Mesothelial cell of epicardium (in vitro differentiated cells): Measurements from ENCODE around the gene EIF5A2. TPM values are rescaled to one million over a fixed set of nuclear protein-coding genes. Genes with fewer than 3 reads are reported as not detected.

Experiments
- DNase-seq, 2 experiments: peaks; one replicate each; pipeline ENCODE4 v3.0.0; 2021; ENCODE audit warnings: low spot score in 2 of 2; ENCODE audit not compliant: unreplicated experiment in 2 of 2
- H3K27ac Mint-ChIP-seq: 2 replicates; pipeline ENCODE4 v1.8.0; 2021; ENCODE audit warnings: mixed read lengths
- H3K27me3 Mint-ChIP-seq: 2 replicates; pipeline ENCODE4 v1.8.0; 2021; ENCODE audit warnings: low read depth, mixed read lengths
- H3K36me3 Mint-ChIP-seq: 2 replicates; pipeline ENCODE4 v1.8.0; 2021; ENCODE audit warnings: mixed read lengths
- H3K4me1 Mint-ChIP-seq: 2 replicates; pipeline ENCODE4 v1.8.0; 2021; ENCODE audit warnings: mixed read lengths
- H3K4me3 Mint-ChIP-seq: 2 replicates; pipeline ENCODE4 v1.8.0; 2021; ENCODE audit warnings: mild to moderate bottlenecking, moderate library complexity, mixed read lengths
- H3K9me3 Mint-ChIP-seq: 2 replicates; pipeline ENCODE4 v1.8.0; 2021; ENCODE audit warnings: mixed read lengths
- total RNA-seq: library from RNA; stranded (reverse); gene quantifications from 3 replicates; pipeline ENCODE4 v1.2.1, GENCODE V29; 2021
- TF ChIP-seq, protein P1 (sequence below): fragments of 200-600 bp; sonication (generic); IDR thresholded peaks from one replicate; pipeline ENCODE4 v1.5.0; 2021; ENCODE audit warnings: antibody characterized with exemption; ENCODE audit not compliant: unreplicated experiment

Gene EIF5A2
- total RNA-seq, 1 donor from 2014 or later, result 5.3 TPM

DNA sequence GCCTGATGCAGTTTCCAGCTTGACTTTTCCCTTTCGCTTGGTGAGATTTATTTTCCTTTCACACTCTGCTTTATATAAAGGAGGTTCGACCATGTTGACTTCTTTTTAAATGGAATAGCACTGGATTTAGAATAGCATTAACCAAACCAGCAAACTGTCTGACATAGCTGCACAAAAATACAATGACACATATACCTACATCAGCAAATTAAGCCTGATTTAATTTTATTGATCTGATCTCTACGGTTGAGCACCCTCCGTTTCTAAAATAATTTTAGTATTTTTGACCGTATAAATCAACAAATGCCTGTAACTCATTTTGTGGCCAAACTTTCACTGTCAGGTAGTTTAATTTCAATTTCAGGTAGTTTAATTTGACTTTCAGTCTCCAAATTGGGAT lies 5.8 kb upstream of the EIF5A2 start:
- H3K4me1 Mint-ChIP-seq, result no peaks in the 10 kb centered on the region
- H3K9me3 Mint-ChIP-seq, result peaks cover 32% of the 10 kb centered on the region
- DNase-seq, result no peak
- TF ChIP-seq, protein P1, sequence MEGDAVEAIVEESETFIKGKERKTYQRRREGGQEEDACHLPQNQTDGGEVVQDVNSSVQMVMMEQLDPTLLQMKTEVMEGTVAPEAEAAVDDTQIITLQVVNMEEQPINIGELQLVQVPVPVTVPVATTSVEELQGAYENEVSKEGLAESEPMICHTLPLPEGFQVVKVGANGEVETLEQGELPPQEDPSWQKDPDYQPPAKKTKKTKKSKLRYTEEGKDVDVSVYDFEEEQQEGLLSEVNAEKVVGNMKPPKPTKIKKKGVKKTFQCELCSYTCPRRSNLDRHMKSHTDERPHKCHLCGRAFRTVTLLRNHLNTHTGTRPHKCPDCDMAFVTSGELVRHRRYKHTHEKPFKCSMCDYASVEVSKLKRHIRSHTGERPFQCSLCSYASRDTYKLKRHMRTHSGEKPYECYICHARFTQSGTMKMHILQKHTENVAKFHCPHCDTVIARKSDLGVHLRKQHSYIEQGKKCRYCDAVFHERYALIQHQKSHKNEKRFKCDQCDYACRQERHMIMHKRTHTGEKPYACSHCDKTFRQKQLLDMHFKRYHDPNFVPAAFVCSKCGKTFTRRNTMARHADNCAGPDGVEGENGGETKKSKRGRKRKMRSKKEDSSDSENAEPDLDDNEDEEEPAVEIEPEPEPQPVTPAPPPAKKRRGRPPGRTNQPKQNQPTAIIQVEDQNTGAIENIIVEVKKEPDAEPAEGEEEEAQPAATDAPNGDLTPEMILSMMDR, result no peak
- no peak overlapping the region for H3K27ac Mint-ChIP-seq
- no peaks in the 10 kb centered on the region for H3K27me3 Mint-ChIP-seq
- H3K36me3 Mint-ChIP-seq, result peaks cover 8% of the 10 kb centered on the region
- no peak overlapping the region for H3K4me3 Mint-ChIP-seq

DNA sequence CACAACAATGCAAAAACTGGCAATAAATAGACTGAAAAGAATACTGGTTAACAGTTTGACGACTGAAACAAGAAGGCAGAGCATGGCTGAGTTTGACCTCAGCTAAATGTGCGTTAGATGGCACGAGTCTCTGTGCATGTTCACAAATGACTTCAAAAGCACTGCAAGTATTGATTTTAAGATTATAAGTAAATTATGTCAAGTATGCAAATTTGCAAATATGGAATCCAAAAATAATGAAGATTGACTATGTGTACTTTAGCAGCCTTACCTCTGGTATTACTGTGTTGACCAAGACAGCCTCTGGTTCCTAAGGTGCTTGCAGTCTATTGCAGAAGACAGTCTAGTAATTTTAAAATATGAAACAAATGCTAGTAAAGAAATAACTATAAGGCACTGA lies 2.6 kb upstream of the EIF5A2 start:
- no peak for DNase-seq
- Mint-ChIP-seq H3K4me3 (no peak overlapping the region), H3K4me1 (peaks cover 16% of the 10 kb centered on the region), H3K27ac (no peak overlapping the region), H3K36me3 (no peaks in the 10 kb centered on the region), H3K9me3 (peaks cover 17% of the 10 kb centered on the region), H3K27me3 (peaks cover 11% of the 10 kb centered on the region)
- TF ChIP-seq, protein P1, result no peak

DNA sequence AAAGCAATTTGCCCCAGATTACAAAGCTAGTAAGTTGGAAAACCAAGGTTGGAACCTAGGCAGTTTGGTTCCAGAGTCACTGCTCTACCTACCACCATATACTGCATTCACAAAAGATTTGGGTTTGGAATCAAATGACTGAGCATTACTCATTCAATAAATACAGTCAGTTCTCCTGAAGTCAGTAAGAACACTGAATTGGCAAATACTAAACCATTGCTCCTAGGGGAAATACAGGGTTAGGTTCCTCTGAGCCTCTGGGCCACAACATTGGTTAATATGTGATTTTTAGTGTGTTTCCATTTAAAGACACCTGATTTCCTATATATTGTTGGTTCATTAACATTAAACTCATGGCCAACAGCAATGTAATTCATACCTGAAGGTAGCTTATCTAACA lies 2.1 kb upstream of the EIF5A2 start:
- DNase-seq, result no peak
- peaks cover 11% of the 10 kb centered on the region for H3K27me3 Mint-ChIP-seq
- H3K9me3 Mint-ChIP-seq, result peaks cover 17% of the 10 kb centered on the region
- TF ChIP-seq, protein P1, result no peak
- H3K4me1 Mint-ChIP-seq, result peaks cover 16% of the 10 kb centered on the region
- no peaks in the 10 kb centered on the region for H3K36me3 Mint-ChIP-seq
- H3K27ac Mint-ChIP-seq, result no peak overlapping the region
- no peak overlapping the region for H3K4me3 Mint-ChIP-seq

DNA sequence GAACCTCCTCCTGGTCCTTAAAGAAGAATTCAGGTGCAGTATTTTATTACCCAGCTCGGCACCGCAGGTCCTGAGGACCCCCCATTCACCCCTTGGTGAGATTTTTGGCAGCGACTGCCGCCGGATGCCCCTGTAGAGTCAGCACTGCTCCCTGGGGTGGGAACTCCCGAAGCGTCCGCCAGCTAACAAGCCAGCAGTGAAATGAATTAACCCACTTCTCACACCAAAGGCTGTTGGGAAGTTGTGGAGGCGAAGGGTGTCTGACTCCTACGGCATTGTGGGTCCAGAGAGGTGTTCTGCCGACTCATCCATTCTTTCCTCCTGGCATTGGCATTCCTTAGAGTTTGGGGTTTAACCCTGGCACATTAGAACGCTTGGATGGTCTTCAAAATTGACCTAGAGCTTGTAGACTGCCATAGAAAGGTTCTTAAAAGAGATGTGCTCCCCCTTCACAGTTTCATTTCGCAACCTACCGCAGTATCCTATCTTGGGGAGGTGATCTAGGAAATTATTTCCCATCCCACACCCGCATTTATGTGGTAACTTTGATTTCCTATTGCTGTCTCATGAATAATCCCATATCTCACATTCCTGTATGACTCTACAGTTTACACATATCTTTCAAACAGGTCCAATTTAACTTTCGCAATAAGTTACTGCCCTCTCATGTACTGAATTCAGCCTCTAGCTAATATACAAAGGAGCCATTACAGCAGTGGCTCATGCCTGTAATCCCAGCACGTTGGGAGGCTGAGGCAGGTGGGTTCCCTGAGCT lies 879 bp upstream of the EIF5A2 start:
- peaks cover 11% of the 10 kb centered on the region for H3K27me3 Mint-ChIP-seq
- peaks cover 14% of the 10 kb centered on the region for H3K9me3 Mint-ChIP-seq
- H3K4me3 Mint-ChIP-seq, result peak overlapping the region; percentile 92
- TF ChIP-seq, protein P1, result no peak
- no peaks in the 10 kb centered on the region for H3K36me3 Mint-ChIP-seq
- no peak for DNase-seq
- peaks cover 16% of the 10 kb centered on the region for H3K4me1 Mint-ChIP-seq
- H3K27ac Mint-ChIP-seq, result no peak overlapping the region

DNA sequence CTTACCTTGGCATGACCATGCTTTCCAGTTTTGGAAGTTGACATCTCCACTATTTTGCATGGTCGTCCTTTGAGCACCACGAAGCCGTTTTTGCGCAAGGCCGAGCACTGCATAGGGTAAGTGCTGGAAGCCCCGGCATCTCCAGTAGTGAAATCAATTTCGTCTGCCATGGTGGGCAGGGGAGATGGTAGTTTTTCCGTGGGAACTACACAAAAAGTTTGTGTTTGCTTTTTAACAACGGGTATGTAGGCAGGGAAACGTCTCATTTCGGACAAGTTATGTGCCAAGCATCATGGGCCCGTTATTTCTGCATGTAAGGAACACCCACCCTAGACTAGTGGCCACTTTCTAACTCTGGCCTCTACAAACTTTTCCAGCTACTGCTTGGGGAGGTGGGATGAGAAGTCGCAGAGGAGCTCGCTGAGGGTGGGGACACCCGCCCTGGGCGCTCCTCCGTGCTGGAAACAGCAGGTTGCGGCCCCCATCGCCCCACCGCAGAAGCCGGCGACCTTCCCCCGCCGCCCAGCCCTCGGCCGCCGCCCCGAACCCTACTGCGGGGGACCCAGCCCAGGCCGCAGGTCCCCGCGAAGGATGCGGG lies 701 bp downstream of the EIF5A2 start:
- Mint-ChIP-seq H3K4me1 (peaks cover 16% of the 10 kb centered on the region), H3K9me3 (peaks cover 14% of the 10 kb centered on the region), H3K36me3 (peaks cover 1% of the 10 kb centered on the region), H3K27me3 (peaks cover 11% of the 10 kb centered on the region), H3K4me3 (peak overlapping the region; percentile 92), H3K27ac (no peak overlapping the region)
- DNase-seq, result no peak
- TF ChIP-seq, protein P1, result no peak
